Ishikawa (cell line): Measurements from ENCODE around the gene NKD2.

Source experiments
- CEBPB ChIP-seq: IDR thresholded peaks from 2 replicates; pipeline ENCODE4 v1.6.1; 2012
- CREB1 ChIP-seq: IDR thresholded peaks from 2 replicates; pipeline ENCODE4 v1.6.1; 2012; ENCODE audit warnings: low read depth
- EGR1 ChIP-seq: IDR thresholded peaks from 2 replicates; pipeline ENCODE4 v1.6.1; 2012
- EP300 ChIP-seq: IDR thresholded peaks from 2 replicates; pipeline ENCODE4 v1.6.1; 2012; ENCODE audit warnings: borderline replicate concordance
- FOXM1 ChIP-seq: IDR thresholded peaks from 2 replicates; pipeline ENCODE4 v1.6.1; 2012; ENCODE audit warnings: low read depth, borderline replicate concordance
- MAX ChIP-seq: IDR thresholded peaks from 2 replicates; pipeline ENCODE4 v1.6.1; 2012
- NFIC ChIP-seq: IDR thresholded peaks from 2 replicates; pipeline ENCODE4 v1.6.1; 2012
- RAD21 ChIP-seq: IDR thresholded peaks from 2 replicates; pipeline ENCODE4 v1.6.1; 2012; ENCODE audit warnings: low read depth
- REST ChIP-seq: IDR thresholded peaks from 2 replicates; pipeline ENCODE4 v1.6.1; 2012; ENCODE audit warnings: low read depth, mild to moderate bottlenecking
- TAF1 ChIP-seq: IDR thresholded peaks from 2 replicates; pipeline ENCODE4 v1.6.1; 2012; ENCODE audit warnings: low read depth, mild to moderate bottlenecking
- TCF12 ChIP-seq: IDR thresholded peaks from 2 replicates; pipeline ENCODE4 v1.6.1; 2012; ENCODE audit warnings: low read depth
- TEAD4 ChIP-seq: IDR thresholded peaks from 2 replicates; pipeline ENCODE4 v1.6.1; 2012
- USF1 ChIP-seq: IDR thresholded peaks from 2 replicates; pipeline ENCODE4 v1.6.1; 2012
- YY1 ChIP-seq: IDR thresholded peaks from 2 replicates; pipeline ENCODE4 v1.6.1; 2012; ENCODE audit warnings: low read depth
- ZBTB7A ChIP-seq: IDR thresholded peaks from 2 replicates; pipeline ENCODE4 v1.6.1; 2012; ENCODE audit warnings: low read depth

NKD2 gene

GRCh38 chr5:1052076-1052475, 43.5 kb downstream of the NKD2 start:
- no peak for TF ChIP-seq NFIC
- no peak for TF ChIP-seq RAD21
- no peak for TF ChIP-seq TEAD4
- no peak for TF ChIP-seq USF1
- TF ChIP-seq MAX, result no peak
- no peak for TF ChIP-seq REST
- no peak for TF ChIP-seq TCF12
- TF ChIP-seq EGR1, result no peak
- TF ChIP-seq EP300, result no peak
- TF ChIP-seq CEBPB, result no peak
- no peak for TF ChIP-seq YY1
- TF ChIP-seq FOXM1, result no peak
- TF ChIP-seq TAF1, result no peak

- TF ChIP-seq CREB1 (no peak), NFIC (no peak), REST (no peak), FOXM1 (no peak), EGR1 (no peak)
Observed at GRCh38 chr5:1052641-1053390, 44.2 kb downstream of the NKD2 start.

- TF ChIP-seq FOXM1 (no peak), YY1 (no peak), CREB1 (no peak), TCF12 (no peak), TAF1 (no peak), MAX (no peak), CEBPB (no peak), EP300 (no peak), TEAD4 (no peak), EGR1 (no peak)
Observed at GRCh38 chr5:1053391-1054017, 44.9 kb downstream of the NKD2 start.

GRCh38 chr5:1054018-1054798, 45.6 kb downstream of the NKD2 start:
- TF ChIP-seq FOXM1 (no peak), RAD21 (no peak), TCF12 (no peak), TEAD4 (no peak), REST (no peak), ZBTB7A (no peak), CEBPB (no peak), EGR1 (no peak), CREB1 (no peak), USF1 (no peak), YY1 (no peak), MAX (no peak), TAF1 (no peak), NFIC (no peak), EP300 (no peak)
